ENCODE results near the gene ZNF783.
"Not testable (repeated sequence)": the region's sequence is repeated elsewhere in the genome, so short reads cannot be mapped to it uniquely, and the experiment has no call there.

Gene ZNF783

GRCh38 chr7:149261829-149262617 lies at the start of gene ZNF783:
Gene ZNF783 (plus strand): TSS chr7:149262196. CDS start chr7:149262334, 138 bp downstream.
- peak; percentile 86 for DNase-seq

GRCh38 chr7:149214020-149214720 lies 47.8 kb upstream of the ZNF783 start:
- DNase-seq, result no peak

- DNase-seq, result no peak
Observed at GRCh38 chr7:149216402-149216801, 45.6 kb upstream of the ZNF783 start.

- DNase-seq, result no peak
Observed at GRCh38 chr7:149217570-149217969, 44.4 kb upstream of the ZNF783 start.

- DNase-seq, result no peak
Observed at GRCh38 chr7:149218469-149219420, 43.3 kb upstream of the ZNF783 start.

- DNase-seq, result no peak
Observed at GRCh38 chr7:149220534-149220933, 41.5 kb upstream of the ZNF783 start.

GRCh38 chr7:149223176-149223575 lies 38.8 kb upstream of the ZNF783 start:
- no peak for DNase-seq

GRCh38 chr7:149223761-149224160 lies 38.2 kb upstream of the ZNF783 start:
- no peak for DNase-seq

- no peak for DNase-seq
Observed at GRCh38 chr7:149224352-149224751, 37.6 kb upstream of the ZNF783 start.

GRCh38 chr7:149225106-149225505 lies 36.9 kb upstream of the ZNF783 start:
- no peak for DNase-seq

- no peak for DNase-seq
Observed at GRCh38 chr7:149225656-149226055, 36.3 kb upstream of the ZNF783 start.

- not testable (repeated sequence) for DNase-seq
Observed at GRCh38 chr7:149226366-149226765, 35.6 kb upstream of the ZNF783 start.

- no peak for DNase-seq
Observed at GRCh38 chr7:149226840-149227494, 35.0 kb upstream of the ZNF783 start.

- no peak for DNase-seq
Observed at GRCh38 chr7:149228831-149229471, 33.0 kb upstream of the ZNF783 start.

- no peak for DNase-seq
Observed at GRCh38 chr7:149229526-149229925, 32.5 kb upstream of the ZNF783 start.

- no peak for DNase-seq
Observed at GRCh38 chr7:149232362-149232761, 29.6 kb upstream of the ZNF783 start.

- not testable (repeated sequence) for DNase-seq
Observed at GRCh38 chr7:149233655-149234204, 28.3 kb upstream of the ZNF783 start.

GRCh38 chr7:149237502-149237901 lies 24.5 kb upstream of the ZNF783 start:
- no peak for DNase-seq

GRCh38 chr7:149238051-149238450 lies 23.9 kb upstream of the ZNF783 start:
- DNase-seq, result no peak

GRCh38 chr7:149239345-149240143 lies 22.5 kb upstream of the ZNF783 start, which contains the start of gene ZNF212:
Gene ZNF212 (plus strand): TSS chr7:149239651. CDS start chr7:149239779, 128 bp downstream.
- DNase-seq, result peak; percentile 91

- no peak for DNase-seq
Observed at GRCh38 chr7:149240637-149241036, 21.4 kb upstream of the ZNF783 start.
